Subcutaneous abdominal adipose tissue (tissue), 5 donors: ENCODE measurements around the gene PARS2.

Source experiments
- H3K27ac ChIP-seq: one replicate; pipeline ENCODE4 v1.7.0; 2013; ENCODE audit warnings: low read depth, mild to moderate bottlenecking, inconsistent platforms, low read length, moderate library complexity
- H3K27me3 ChIP-seq, 5 donors: one replicate each; pipeline ENCODE4 v1.7.0; 2013; ENCODE audit warnings: low read length in 5 of 5, inconsistent platforms in 1 of 5; ENCODE audit not compliant: control insufficient read depth in 5 of 5, insufficient read depth in 4 of 5
- H3K36me3 ChIP-seq, 5 donors: one replicate each; pipeline ENCODE4 v1.7.0; 2013; ENCODE audit warnings: low read length in 5 of 5; ENCODE audit not compliant: control insufficient read depth in 5 of 5, insufficient read depth in 5 of 5
- H3K4me1 ChIP-seq, 5 donors: one replicate each; pipeline ENCODE4 v1.7.0; 2013; ENCODE audit warnings: low read length in 5 of 5, mild to moderate bottlenecking in 3 of 5, moderate library complexity in 1 of 5; ENCODE audit not compliant: control insufficient read depth in 5 of 5, insufficient read depth in 5 of 5
- H3K4me3 ChIP-seq, 5 donors: one replicate each; pipeline ENCODE4 v1.7.0; 2013; ENCODE audit warnings: low read length in 5 of 5, low read depth in 1 of 5
- H3K9ac ChIP-seq, 5 donors: one replicate each; pipeline ENCODE4 v1.7.0; 2013; ENCODE audit warnings: low read length in 5 of 5, mild to moderate bottlenecking in 4 of 5, moderate library complexity in 3 of 5
- H3K9me3 ChIP-seq, 5 donors: one replicate each; pipeline ENCODE4 v1.7.0; 2013; ENCODE audit warnings: low read length in 5 of 5; ENCODE audit not compliant: control insufficient read depth in 5 of 5
- donor health status: healthy.
- donor health status: healthy.
- donor health status: healthy.
- donor health status: healthy.
- donor health status: healthy.

The PARS2 gene

DNA sequence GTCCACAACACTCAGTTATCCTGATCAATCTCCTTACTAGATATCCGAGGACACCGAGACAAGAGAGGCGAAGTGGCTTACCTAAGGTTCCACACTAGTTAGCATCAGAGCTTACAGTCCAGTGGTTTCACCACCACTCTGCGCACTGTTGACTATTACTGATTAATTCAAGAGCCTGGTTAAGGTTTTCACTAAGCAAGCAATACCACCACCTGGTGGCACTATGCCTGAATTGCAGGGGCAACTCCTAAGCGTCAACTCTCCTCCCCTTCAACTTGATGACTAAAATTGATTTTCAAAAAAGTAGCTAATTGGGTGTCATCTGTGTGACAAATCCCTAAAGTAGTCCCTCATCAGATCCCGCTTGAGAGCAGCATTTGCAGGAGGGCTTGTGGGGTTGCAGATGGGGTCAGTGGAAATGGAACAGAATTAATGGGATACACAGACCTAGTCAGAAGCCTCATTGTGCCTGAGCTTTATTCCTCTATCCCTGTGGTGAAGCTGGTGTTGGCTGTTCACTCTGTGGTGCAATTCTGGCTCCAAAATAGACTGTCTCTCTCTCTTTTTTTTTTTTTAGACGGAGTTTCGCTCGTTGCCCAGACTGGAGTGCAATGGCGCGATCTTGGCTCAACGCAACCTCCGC lies 27.7 kb upstream of the PARS2 start:
- Histone ChIP-seq H3K9me3 (peaks cover 0 to 9% (median 6%) of the 10 kb centered on the region in 5 donors), H3K4me1 (no peaks in the 10 kb centered on the region), H3K9ac (no peak overlapping the region), H3K36me3 (no peaks in the 10 kb centered on the region), H3K27me3 (peaks cover under 1 to 13% (median 9%) of the 10 kb centered on the region in 5 donors), H3K4me3 (no peak overlapping the region), H3K27ac (no peak overlapping the region)

DNA sequence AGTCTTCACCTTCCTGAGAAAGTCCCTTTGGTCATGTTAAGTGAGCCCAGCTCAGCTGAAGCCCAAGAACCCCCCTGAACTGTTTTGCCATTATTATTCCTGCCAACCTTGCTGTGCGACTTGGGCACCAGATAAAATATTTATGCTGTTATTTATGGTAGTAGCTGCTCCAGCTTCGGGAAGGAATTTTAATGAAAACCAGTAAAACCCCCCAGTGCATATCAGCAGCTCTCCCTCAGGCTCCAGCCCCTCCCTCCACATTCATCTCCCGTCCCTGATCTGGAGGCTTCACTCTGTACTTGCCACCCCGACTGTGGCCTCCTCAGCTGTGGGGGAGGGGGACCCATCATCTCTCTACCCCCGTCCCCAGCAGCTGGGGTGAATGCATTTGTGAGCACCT lies 24.1 kb upstream of the PARS2 start:
- no peak overlapping the region for H3K27ac ChIP-seq
- H3K36me3 ChIP-seq = no peaks in the 10 kb centered on the region
- H3K9ac ChIP-seq = no peak overlapping the region
- H3K9me3 ChIP-seq = peaks cover 0 to 9% (median 6%) of the 10 kb centered on the region in 5 donors
- no peak overlapping the region for H3K4me3 ChIP-seq
- no peaks in the 10 kb centered on the region for H3K4me1 ChIP-seq
- peaks cover 3 to 15% (median 9%) of the 10 kb centered on the region in 5 donors for H3K27me3 ChIP-seq

DNA sequence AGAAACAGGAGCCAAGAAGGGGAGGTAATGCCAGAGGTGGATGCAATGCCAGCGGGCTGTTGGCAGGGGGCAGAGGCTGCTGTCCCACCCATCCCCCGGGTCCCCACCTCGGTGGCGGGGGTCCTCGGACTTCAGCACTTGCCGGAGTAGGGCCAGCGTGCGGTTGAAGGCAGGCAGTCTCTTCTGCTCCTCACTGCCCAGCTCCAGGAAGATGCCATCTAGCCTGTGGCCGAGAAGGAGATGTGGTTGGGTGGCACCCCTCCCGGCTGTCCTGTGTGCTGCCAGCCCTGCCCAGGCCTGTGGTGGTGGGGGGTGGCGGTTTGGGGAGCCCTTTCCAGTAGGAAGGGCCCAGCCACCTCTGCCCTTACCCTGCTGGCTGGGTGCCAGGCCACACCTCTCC lies 23.3 kb upstream of the PARS2 start:
- Histone ChIP-seq H3K36me3 (no peaks in the 10 kb centered on the region), H3K27ac (no peak overlapping the region), H3K4me1 (no peaks in the 10 kb centered on the region), H3K9me3 (peaks cover 0 to 9% (median 6%) of the 10 kb centered on the region in 5 donors), H3K27me3 (peaks cover 3 to 15% (median 6%) of the 10 kb centered on the region in 5 donors), H3K4me3 (no peak overlapping the region), H3K9ac (no peak overlapping the region)

DNA sequence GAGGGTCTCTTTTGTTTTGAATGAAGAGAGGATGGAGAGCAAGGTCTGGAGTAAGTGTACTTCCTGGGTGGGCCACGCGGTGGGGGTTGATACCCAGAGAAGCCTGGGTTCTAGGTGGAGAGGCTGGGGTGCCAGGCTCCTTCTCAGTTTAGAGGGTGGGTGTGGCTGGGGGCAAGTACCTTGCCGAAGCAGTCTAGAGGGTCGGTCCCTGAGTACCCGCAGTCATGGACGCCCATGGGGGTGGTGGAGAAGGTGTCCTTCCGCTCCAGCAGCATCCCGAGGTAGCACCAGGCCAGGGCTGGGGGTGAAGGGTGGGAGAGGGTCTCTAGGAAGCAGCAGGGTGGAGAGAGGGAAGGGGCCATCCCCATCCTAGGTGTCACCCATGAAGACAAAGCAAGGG lies 22.5 kb upstream of the PARS2 start:
- no peak overlapping the region for H3K4me3 ChIP-seq
- H3K9me3 ChIP-seq = peaks cover 0 to 4% (median 2%) of the 10 kb centered on the region in 5 donors
- H3K9ac ChIP-seq = no peak overlapping the region
- H3K27me3 ChIP-seq = peaks cover 3 to 22% (median 11%) of the 10 kb centered on the region in 5 donors
- no peaks in the 10 kb centered on the region for H3K4me1 ChIP-seq
- H3K36me3 ChIP-seq = no peaks in the 10 kb centered on the region
- H3K27ac ChIP-seq = no peak overlapping the region

DNA sequence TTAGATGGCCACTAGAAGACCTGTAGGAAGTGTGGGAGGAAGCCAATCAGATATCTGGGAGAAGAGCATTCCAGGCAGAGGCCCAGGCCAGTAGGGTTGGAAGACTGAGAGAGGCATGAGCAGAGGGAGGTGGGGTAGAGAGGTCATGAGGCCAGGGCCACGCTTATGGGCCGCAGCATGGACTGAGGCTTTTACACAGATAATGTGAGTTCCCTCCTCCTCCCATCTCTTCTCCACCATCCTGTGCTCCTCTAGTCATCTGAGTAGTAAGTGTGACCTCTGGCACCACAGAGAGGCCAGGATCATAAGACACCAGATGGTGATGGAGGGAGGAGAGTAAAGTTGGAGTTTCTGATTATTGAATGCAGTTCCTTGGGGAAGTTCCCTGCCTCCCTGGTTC lies 19.7 kb upstream of the PARS2 start:
- Histone ChIP-seq H3K27me3 (peaks cover 8 to 38% (median 27%) of the 10 kb centered on the region in 5 donors), H3K4me3 (no peak overlapping the region), H3K9me3 (no peaks in the 10 kb centered on the region), H3K9ac (no peak overlapping the region), H3K4me1 (peaks cover 0 to 9% (median 2%) of the 10 kb centered on the region in 5 donors), H3K36me3 (no peaks in the 10 kb centered on the region), H3K27ac (no peak overlapping the region)

DNA sequence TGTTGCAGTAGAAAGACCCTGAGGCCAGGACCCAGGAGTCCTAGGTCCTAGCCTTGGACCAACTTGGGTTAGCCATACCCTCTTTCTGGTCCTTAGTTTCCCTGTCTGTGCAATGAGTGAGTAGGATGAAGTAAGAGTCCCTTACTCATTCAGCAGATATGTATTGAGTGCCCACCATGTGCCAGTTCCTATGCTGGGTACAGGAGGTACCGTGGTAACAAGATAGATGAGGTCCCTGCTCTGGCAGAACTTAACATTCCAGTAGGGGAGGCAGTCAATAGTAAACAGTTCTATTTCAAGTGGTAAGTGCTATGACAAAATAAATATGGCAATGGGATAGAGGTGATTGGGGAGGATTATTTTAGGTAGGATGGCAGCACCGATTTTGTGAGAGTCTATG lies 18.3 kb upstream of the PARS2 start:
- Histone ChIP-seq H3K4me3 (no peak overlapping the region), H3K27ac (no peak overlapping the region), H3K4me1 (peaks cover 0 to 9% (median 2%) of the 10 kb centered on the region in 5 donors), H3K9ac (no peak overlapping the region), H3K36me3 (no peaks in the 10 kb centered on the region), H3K27me3 (peaks cover 8 to 28% (median 19%) of the 10 kb centered on the region in 5 donors), H3K9me3 (no peaks in the 10 kb centered on the region)

- Histone ChIP-seq H3K27ac (no peak overlapping the region), H3K36me3 (no peaks in the 10 kb centered on the region), H3K9ac (no peak overlapping the region), H3K27me3 (peaks cover 8 to 28% (median 21%) of the 10 kb centered on the region in 5 donors), H3K4me1 (peaks cover 0 to 9% (median 2%) of the 10 kb centered on the region in 5 donors), H3K4me3 (no peak overlapping the region), H3K9me3 (no peaks in the 10 kb centered on the region)
These were observed 17.8 kb upstream of the PARS2 start for GRCh38 chr1:54782156-54782555.

DNA sequence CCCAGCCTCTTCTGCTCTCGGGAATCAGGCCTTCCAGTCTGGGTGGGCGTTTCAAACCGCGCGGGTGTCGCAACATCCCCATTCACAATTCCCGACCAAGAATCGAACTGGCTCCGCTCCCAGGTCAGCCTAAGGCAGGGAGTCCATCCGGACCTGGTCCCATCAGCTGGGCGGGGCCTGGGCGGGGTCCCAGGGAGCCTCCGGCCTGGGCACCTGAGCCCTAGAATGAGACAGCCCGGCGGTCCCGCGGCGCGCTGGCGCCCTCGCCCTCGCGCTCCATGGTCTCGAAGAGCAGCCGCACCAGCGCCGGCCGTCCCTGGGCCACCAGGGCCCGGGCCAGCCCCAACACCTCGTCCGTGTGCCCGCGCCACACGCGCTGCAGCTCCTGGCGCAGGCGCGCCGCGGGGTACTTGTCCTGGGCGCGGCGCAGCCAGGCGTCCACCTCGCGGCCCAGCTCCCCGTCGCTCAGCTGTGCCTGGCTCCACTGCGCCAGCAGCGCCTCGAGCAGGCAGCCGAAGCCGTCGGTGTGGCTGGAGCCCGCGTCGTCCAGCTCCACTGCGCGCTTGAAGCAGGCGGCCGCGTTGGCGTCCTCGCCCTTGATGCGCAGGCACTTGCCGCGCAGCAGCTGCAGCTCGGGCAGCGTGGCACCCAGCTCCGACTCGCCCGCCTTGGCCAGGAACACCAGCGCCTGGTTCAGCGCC lies 16.9 kb upstream of the PARS2 start:
- Histone ChIP-seq H3K4me3 (peak overlapping the region in 2 of 5 donors; percentile 3 to 41), H3K9me3 (no peaks in the 10 kb centered on the region), H3K36me3 (no peaks in the 10 kb centered on the region), H3K4me1 (peaks cover 0 to 9% (median 2%) of the 10 kb centered on the region in 5 donors), H3K27ac (no peak overlapping the region), H3K27me3 (peaks cover 5 to 23% (median 21%) of the 10 kb centered on the region in 5 donors), H3K9ac (no peak overlapping the region)

- H3K4me3 ChIP-seq = no peak overlapping the region
- no peaks in the 10 kb centered on the region for H3K9me3 ChIP-seq
- no peak overlapping the region for H3K9ac ChIP-seq
- peaks cover 0 to 9% (median 2%) of the 10 kb centered on the region in 5 donors for H3K4me1 ChIP-seq
- H3K27me3 ChIP-seq = peaks cover 13 to 25% (median 23%) of the 10 kb centered on the region in 5 donors
- no peaks in the 10 kb centered on the region for H3K36me3 ChIP-seq
- no peak overlapping the region for H3K27ac ChIP-seq
These were observed 13.1 kb upstream of the PARS2 start for GRCh38 chr1:54777431-54777830.

GRCh38 chr1:54777011-54777410 lies 12.7 kb upstream of the PARS2 start:
- Histone ChIP-seq H3K9me3 (no peaks in the 10 kb centered on the region), H3K36me3 (no peaks in the 10 kb centered on the region), H3K4me1 (peaks cover 0 to 9% (median 2%) of the 10 kb centered on the region in 5 donors), H3K4me3 (no peak overlapping the region), H3K27ac (no peak overlapping the region), H3K27me3 (peaks cover 13 to 23% (median 22%) of the 10 kb centered on the region in 5 donors), H3K9ac (no peak overlapping the region)
